Measurements from ENCODE around the gene EPS8L2. TPM values are rescaled to one million over a fixed set of nuclear protein-coding genes. Genes with fewer than 3 reads are reported as not detected.
A peak's percentile ranks its signal among the peaks of the same experiment; 100 is the strongest.

The EPS8L2 gene
- total RNA-seq, 4 donors from 2014 or later, result 29.1 to 48.0 (median 32.7) TPM

DNA sequence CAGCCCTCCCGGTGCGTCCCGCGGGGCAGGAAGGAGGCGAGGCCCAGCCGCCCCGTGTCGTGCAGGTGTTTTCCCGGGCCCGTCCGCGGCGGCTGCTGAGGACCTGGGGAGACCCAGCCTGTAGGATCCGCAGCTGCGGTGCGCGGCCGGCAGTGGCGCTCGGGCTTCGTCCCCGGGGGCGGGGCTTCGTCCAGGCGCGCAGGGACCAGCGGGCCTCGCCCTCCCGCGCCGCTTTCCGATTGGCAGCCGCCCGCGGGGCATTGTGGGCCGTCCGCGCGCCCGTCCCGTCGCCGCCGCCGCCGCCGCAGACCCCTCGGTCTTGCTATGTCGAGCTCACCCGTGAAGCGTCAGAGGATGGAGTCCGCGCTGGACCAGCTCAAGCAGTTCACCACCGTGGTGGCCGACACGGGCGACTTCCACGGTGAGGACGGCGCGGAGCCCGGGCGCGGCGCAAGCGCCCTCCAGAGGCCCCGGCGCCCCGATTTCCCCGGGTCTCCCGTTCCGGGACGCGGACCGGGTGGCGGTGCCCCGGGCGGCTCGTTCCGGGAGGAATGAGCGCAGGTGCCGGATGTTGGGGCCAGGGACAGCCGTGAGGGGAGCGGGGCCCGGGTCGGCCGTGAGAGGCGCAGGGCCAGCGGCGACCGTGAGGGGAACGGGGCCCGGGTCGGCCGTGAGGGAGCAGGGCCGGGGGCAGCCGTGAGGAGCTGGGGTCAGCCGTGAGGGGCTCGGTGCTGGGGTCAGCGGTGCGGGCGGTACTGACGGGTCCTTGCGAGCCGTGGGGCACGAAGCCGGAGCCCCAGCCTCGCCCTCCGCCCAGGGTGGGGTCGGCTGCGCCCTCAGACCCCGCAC, 41.4 kb downstream of the EPS8L2 start, which contains the start of gene TALDO1:
Gene TALDO1, plus strand, starts transcription at position 307 of the 849 bp plus-strand sequence. Its CDS starts 18 bp downstream, at position 325.
- H3K4me3 ChIP-seq, result peak within 1 kb of the TSS; percentile 72 to 100 (median 100)
- H3K27me3 ChIP-seq, result no peaks in the 10 kb centered on the region
- peak; percentile 76 to 82 for DNase-seq (ENCODE audit: low spot score in 2 of 2)
- WGBS, 2 donors, result 0% methylated on average over 23 to 42 of the region's 112 CpGs
- H3K9me3 ChIP-seq, result no peaks in the 10 kb centered on the region
- TF ChIP-seq POLR2A (IDR thresholded peaks at IDR 0.05) (peak; percentile 48 to 83), CTCF (IDR thresholded peaks at IDR 0.05) (peak; percentile 2 to 65 (median 28)), EP300 (IDR thresholded peaks at IDR 0.05) (peak in 1 of 2 donors; percentile 77)
- peaks cover 0 to 4% (median 0%) of the 10 kb centered on the region in 3 donors for H3K36me3 ChIP-seq
- H3K27ac ChIP-seq, result peak within 1 kb of the TSS; percentile 78 to 98 (median 96)
- H3K4me1 ChIP-seq, result peaks cover 0 to 33% (median 26%) of the 10 kb centered on the region in 4 donors

GRCh38 chr11:748007-748359, 42.0 kb downstream of the EPS8L2 start:
- H3K4me3 ChIP-seq, result peak overlapping the region; percentile 72 to 100 (median 100)
- peaks cover 0 to 33% (median 26%) of the 10 kb centered on the region in 4 donors for H3K4me1 ChIP-seq
- DNase-seq (ENCODE audit: low spot score in 2 of 2), result no peak
- H3K27ac ChIP-seq, result peak overlapping the region; percentile 78 to 98 (median 96)
- no peaks in the 10 kb centered on the region for H3K9me3 ChIP-seq
- no peaks in the 10 kb centered on the region for H3K27me3 ChIP-seq
- 5% methylated on average over 16 to 17 of the region's 18 CpGs for WGBS, 2 donors
- TF ChIP-seq CTCF (IDR thresholded peaks at IDR 0.05) (no peak), EP300 (IDR thresholded peaks at IDR 0.05) (no peak), POLR2A (IDR thresholded peaks at IDR 0.05) (no peak)
- peaks cover 0 to 6% (median 0%) of the 10 kb centered on the region in 3 donors for H3K36me3 ChIP-seq

GRCh38 chr11:749731-750130, 43.7 kb downstream of the EPS8L2 start:
- Histone ChIP-seq H3K4me1 (peaks cover 0 to 33% (median 26%) of the 10 kb centered on the region in 4 donors), H3K4me3 (no peak overlapping the region), H3K36me3 (peaks cover 0 to 6% (median 0%) of the 10 kb centered on the region in 3 donors), H3K27me3 (no peaks in the 10 kb centered on the region), H3K9me3 (no peaks in the 10 kb centered on the region), H3K27ac (peak overlapping the region in 1 of 4 donors; percentile 98)
- no peak for DNase-seq (ENCODE audit: low spot score in 2 of 2)
- TF ChIP-seq CTCF (IDR thresholded peaks at IDR 0.05), result no peak
- no peak for TF ChIP-seq POLR2A (IDR thresholded peaks at IDR 0.05)
- WGBS, 2 donors, result 42 to 70% methylated on average over 2 of the region's 2 CpGs

DNA sequence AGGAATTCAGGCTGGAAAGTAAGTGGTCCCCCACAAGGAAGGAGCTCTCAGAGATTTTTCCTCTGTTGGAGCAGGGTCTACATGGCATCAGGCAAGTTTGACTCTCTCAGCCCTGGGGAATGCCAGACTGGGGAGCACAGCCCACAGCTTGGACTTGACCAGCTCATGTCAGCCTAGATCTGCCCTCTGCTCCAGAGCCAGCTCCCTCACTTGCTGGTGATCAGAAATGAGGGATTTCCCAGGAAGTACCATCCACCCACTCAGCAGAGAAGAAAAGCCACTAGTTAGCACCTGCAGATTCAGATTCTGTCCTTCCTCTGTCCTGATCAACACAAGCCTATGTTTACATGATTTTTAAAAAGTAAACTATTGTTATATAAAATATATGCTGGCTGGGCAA, 54.2 kb downstream of the EPS8L2 start:
- no peaks in the 10 kb centered on the region for H3K9me3 ChIP-seq
- no peak for DNase-seq (ENCODE audit: low spot score in 2 of 2)
- peaks cover 0 to 10% (median 4%) of the 10 kb centered on the region in 4 donors for H3K4me1 ChIP-seq
- no peaks in the 10 kb centered on the region for H3K27me3 ChIP-seq
- H3K4me3 ChIP-seq, result no peak overlapping the region
- no peak overlapping the region for H3K27ac ChIP-seq
- H3K36me3 ChIP-seq, result peaks cover 7 to 99% (median 38%) of the 10 kb centered on the region in 3 donors
- TF ChIP-seq EP300 (IDR thresholded peaks at IDR 0.05) (no peak), CTCF (IDR thresholded peaks at IDR 0.05) (no peak), POLR2A (IDR thresholded peaks at IDR 0.05) (no peak)

DNA sequence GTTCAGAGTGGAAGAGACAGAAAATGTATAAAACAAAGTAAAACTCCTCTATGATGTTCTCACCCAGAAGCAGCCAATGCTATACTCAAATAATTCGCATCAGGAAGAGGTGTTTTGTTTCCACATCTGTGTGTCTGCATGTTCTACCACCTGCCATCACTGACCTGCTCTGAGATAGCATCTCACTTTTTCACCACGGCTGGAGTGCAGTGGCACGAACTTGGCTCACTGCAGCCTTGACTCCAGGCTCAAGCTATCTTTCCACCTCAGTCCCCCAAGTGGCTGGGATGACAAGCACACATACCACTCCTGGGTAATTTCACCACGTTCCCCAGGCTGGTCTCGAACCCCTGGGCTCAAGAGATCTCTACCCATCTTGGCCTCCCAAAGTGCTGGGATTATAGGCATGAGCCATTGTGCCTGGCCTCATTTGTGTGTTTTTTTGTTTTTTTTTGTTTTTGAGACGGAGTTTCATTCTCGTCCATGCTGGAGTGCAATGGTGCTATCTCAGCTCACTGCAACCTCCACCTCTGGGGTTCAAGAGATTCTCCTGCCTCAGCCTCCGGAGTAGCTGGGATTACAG, 55.6 kb downstream of the EPS8L2 start:
- peaks cover 0 to 10% (median 4%) of the 10 kb centered on the region in 4 donors for H3K4me1 ChIP-seq
- peaks cover 7 to 100% (median 33%) of the 10 kb centered on the region in 3 donors for H3K36me3 ChIP-seq
- no peak for TF ChIP-seq CTCF (IDR thresholded peaks at IDR 0.05)
- no peak for TF ChIP-seq EP300 (IDR thresholded peaks at IDR 0.05)
- TF ChIP-seq POLR2A (IDR thresholded peaks at IDR 0.05), result no peak
- H3K4me3 ChIP-seq, result no peak overlapping the region
- no peaks in the 10 kb centered on the region for H3K9me3 ChIP-seq
- H3K27ac ChIP-seq, result no peak overlapping the region
- no peak for DNase-seq (ENCODE audit: low spot score in 2 of 2)
- H3K27me3 ChIP-seq, result no peaks in the 10 kb centered on the region
- 76 to 84% methylated on average over 8 of the region's 8 CpGs for WGBS, 2 donors
